Ascending aorta (tissue), 2 donors: ENCODE results near the gene IMPA2. TPM values are rescaled to one million over a fixed set of nuclear protein-coding genes. Genes with fewer than 3 reads are reported as not detected.
"Not testable (repeated sequence)": the region's sequence is repeated elsewhere in the genome, so short reads cannot be mapped to it uniquely, and the experiment has no call there.

Experiments used
- DNase-seq, 2 donors: peaks; one replicate each; pipeline ENCODE4 v3.0.0-alpha.2; 2019; ENCODE audit warnings: low spot score in 2 of 2
- H3K27ac ChIP-seq, 2 donors: fragments of 200-600 bp; sonication (generic); one replicate each; pipeline ENCODE4 v1.5.1; 2016 to 2017; ENCODE audit warnings: mild to moderate bottlenecking in 1 of 2
- H3K27me3 ChIP-seq: fragments of 200-600 bp; sonication (generic); one replicate; pipeline ENCODE4 v1.5.1; 2017
- H3K36me3 ChIP-seq, 2 donors: fragments of 200-600 bp; sonication (generic); one replicate each; pipeline ENCODE4 v1.5.1; 2016
- H3K4me1 ChIP-seq, 2 donors: fragments of 200-600 bp; sonication (generic); one replicate each; pipeline ENCODE4 v1.5.1; 2016 to 2017; ENCODE audit warnings: mild to moderate bottlenecking in 1 of 2
- H3K4me3 ChIP-seq, 2 donors: fragments of 200-600 bp; sonication (generic); one replicate each; pipeline ENCODE4 v1.5.1; 2016 to 2017; ENCODE audit warnings: mild to moderate bottlenecking in 1 of 2
- H3K9me3 ChIP-seq, 2 donors: fragments of 200-600 bp; sonication (generic); one replicate each; pipeline ENCODE4 v1.5.1; 2016
- CTCF ChIP-seq, 3 experiments: fragments of 200-600 bp in 2 of 3; fragments of 450-650 bp in 1 of 3; sonication (generic) in 2 of 3; IDR thresholded peaks; one replicate each; pipeline ENCODE4 v1.5.1; 2016 to 2019; ENCODE audit warnings: antibody characterized with exemption in 3 of 3, mild to moderate bottlenecking in 1 of 3, moderate library complexity in 1 of 3
- intact Hi-C: fragments of 100-400 bp; cut with DNase I; formaldehyde crosslinking; loops from one replicate; pipeline ENCODE4 v1.15.1; 2023
- total RNA-seq: library from RNA; depleted of rRNA; stranded (reverse); fragments of >200 nt; gene quantifications from one replicate; pipeline ENCODE4 v1.1.0, GENCODE V29; 2016

The IMPA2 gene
- total RNA-seq, 1 donor from 2014 or later, result 43.4 TPM

- no peak for TF ChIP-seq CTCF (IDR thresholded peaks at IDR 0.05)
- H3K36me3 ChIP-seq, result no peaks in the 10 kb centered on the region
- no peaks in the 10 kb centered on the region for H3K4me1 ChIP-seq
- no peak overlapping the region for H3K4me3 ChIP-seq
- no peak overlapping the region for H3K27ac ChIP-seq
- DNase-seq, result no peak
- H3K27me3 ChIP-seq, result no peaks in the 10 kb centered on the region
- peaks cover 0 to 9% of the 10 kb centered on the region in 2 donors for H3K9me3 ChIP-seq
- intact Hi-C loops, result no loop called here
Observed at GRCh38 chr18:11956371-11957308, 24.7 kb upstream of the IMPA2 start.

- Histone ChIP-seq H3K4me3 (no peak overlapping the region), H3K4me1 (no peaks in the 10 kb centered on the region), H3K27me3 (no peaks in the 10 kb centered on the region), H3K9me3 (peaks cover 0 to 9% of the 10 kb centered on the region in 2 donors), H3K36me3 (no peaks in the 10 kb centered on the region), H3K27ac (no peak overlapping the region)
- DNase-seq, result no peak
- TF ChIP-seq CTCF (IDR thresholded peaks at IDR 0.05), result no peak
- intact Hi-C loops, result no loop called here
Observed at GRCh38 chr18:11957636-11958035, 23.7 kb upstream of the IMPA2 start.

GRCh38 chr18:11959651-11960050 is 21.7 kb upstream of the IMPA2 start:
- H3K27ac ChIP-seq, H3K4me3 ChIP-seq, H3K36me3 ChIP-seq, H3K9me3 ChIP-seq, H3K27me3 ChIP-seq, intact Hi-C loops, H3K4me1 ChIP-seq, DNase-seq: not testable (repeated sequence)

GRCh38 chr18:11960743-11961380 is 20.4 kb upstream of the IMPA2 start:
- Histone ChIP-seq H3K4me3 (no peak overlapping the region), H3K27me3 (no peaks in the 10 kb centered on the region), H3K27ac (no peak overlapping the region), H3K9me3 (peaks cover 0 to 9% of the 10 kb centered on the region in 2 donors), H3K4me1 (peaks cover 0 to 4% of the 10 kb centered on the region in 2 donors), H3K36me3 (no peaks in the 10 kb centered on the region)
- intact Hi-C loops, result no loop called here
- no peak for TF ChIP-seq CTCF (IDR thresholded peaks at IDR 0.05)
- no peak for DNase-seq

GRCh38 chr18:11962597-11962996 is 18.7 kb upstream of the IMPA2 start:
- Histone ChIP-seq H3K4me3 (no peak overlapping the region), H3K27ac (no peak overlapping the region), H3K27me3 (no peaks in the 10 kb centered on the region), H3K36me3 (no peaks in the 10 kb centered on the region), H3K9me3 (no peaks in the 10 kb centered on the region), H3K4me1 (peaks cover 0 to 4% of the 10 kb centered on the region in 2 donors)
- intact Hi-C loops, result no loop called here
- no peak for TF ChIP-seq CTCF (IDR thresholded peaks at IDR 0.05)
- no peak for DNase-seq

GRCh38 chr18:11963991-11964484 is 17.3 kb upstream of the IMPA2 start:
- H3K4me3 ChIP-seq, result no peak overlapping the region
- DNase-seq, result no peak
- peaks cover 0 to 4% of the 10 kb centered on the region in 2 donors for H3K4me1 ChIP-seq
- TF ChIP-seq CTCF (IDR thresholded peaks at IDR 0.05), result peak in 1 of 3 experiments; percentile 14
- intact Hi-C loops, result no loop called here
- peak overlapping the region; percentile 53 to 61 for H3K27ac ChIP-seq
- H3K27me3 ChIP-seq, result no peaks in the 10 kb centered on the region
- no peaks in the 10 kb centered on the region for H3K36me3 ChIP-seq
- no peaks in the 10 kb centered on the region for H3K9me3 ChIP-seq
